BE2C (cell line): ENCODE measurements around the gene EPG5.

Experiments
- DNase-seq: peaks from one replicate; pipeline ENCODE4 v3.0.0-alpha.2; 2020
- H3K27me3 ChIP-seq: fragments of 250-450 bp; sonication (Bioruptor Pico); 2 replicates; pipeline ENCODE4 v1.5.1; 2020; ENCODE audit warnings: mild to moderate bottlenecking
- H3K36me3 ChIP-seq: fragments of 250-450 bp; sonication (Bioruptor Pico); 2 replicates; pipeline ENCODE4 v1.5.1; 2020; ENCODE audit warnings: mild to moderate bottlenecking
- H3K4me1 ChIP-seq: fragments of 250-450 bp; sonication (Bioruptor Pico); 2 replicates; pipeline ENCODE4 v1.5.1; 2020
- H3K4me3 ChIP-seq: 2 replicates; pipeline ENCODE4 v1.5.1; 2011; ENCODE audit warnings: low read depth, low read length
- H3K9me3 ChIP-seq: fragments of 250-450 bp; sonication (Bioruptor Pico); 2 replicates; pipeline ENCODE4 v1.5.1; 2020
- CTCF ChIP-seq: IDR thresholded peaks from 2 replicates; pipeline ENCODE4 v1.5.1; 2012; ENCODE audit warnings: mild to moderate bottlenecking, low read depth, low read length

The EPG5 gene

DNA sequence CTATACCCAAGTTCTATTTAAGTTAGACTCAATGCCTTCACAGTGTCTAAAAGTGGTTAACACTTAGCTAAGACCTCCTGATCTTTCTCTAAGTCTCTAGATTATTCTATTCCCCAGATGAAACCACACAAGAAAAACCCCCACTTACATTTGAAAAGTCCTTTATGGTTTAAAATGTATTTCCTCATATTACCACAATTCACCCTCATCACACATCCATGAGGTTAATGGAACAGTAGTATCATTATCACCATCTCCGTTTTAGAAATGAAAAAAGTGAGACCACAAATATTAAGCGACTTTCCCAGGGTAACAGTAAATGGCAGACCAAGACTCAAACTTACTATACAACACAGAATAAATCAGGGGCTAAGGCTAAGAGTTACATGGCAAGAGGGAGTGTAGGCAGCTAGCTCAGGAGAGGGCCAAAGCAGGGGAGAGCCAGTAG lies 28.6 kb downstream of the EPG5 start:
- no peak overlapping the region for H3K4me3 ChIP-seq
- DNase-seq = no peak
- H3K27me3 ChIP-seq = no peaks in the 10 kb centered on the region
- no peak for TF ChIP-seq CTCF
- H3K4me1 ChIP-seq = no peaks in the 10 kb centered on the region
- H3K9me3 ChIP-seq = no peaks in the 10 kb centered on the region
- H3K36me3 ChIP-seq = peaks cover 2% of the 10 kb centered on the region; the same call in 1 of the 2 replicates

DNA sequence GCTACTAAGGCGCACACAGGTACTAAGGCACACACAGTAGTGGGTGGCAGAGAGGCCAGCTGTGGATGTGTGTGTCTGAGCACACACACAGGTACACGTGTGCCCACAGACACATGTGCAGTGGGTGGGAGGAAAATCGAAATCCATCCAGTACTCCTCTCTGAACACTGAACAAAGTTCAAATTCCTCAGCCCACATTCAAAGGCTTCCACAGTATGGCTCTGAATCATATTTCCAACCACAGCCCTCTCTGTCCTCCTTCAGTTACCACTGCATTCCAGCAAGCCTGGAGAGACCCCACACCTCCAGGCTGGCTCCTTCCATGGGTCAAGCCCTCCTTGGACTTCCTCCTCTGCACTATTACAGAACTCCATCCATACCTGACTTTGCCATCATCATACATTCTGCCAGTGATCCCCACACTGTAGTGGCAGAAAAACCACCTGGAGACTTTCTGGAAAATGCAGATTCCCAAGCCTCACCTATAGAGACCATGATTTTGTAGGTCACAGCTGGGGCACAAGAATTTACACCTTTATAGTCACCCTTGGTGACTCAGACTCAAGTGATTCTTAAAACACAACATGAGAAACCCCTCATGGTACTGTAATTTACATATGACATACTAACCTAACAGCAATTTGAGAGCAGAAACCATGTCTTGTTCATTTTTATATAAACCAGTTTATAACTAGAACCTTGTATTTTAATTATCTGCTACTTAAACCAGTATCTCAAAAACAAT lies 31.4 kb downstream of the EPG5 start:
- Histone ChIP-seq H3K4me1 (no peaks in the 10 kb centered on the region), H3K36me3 (no peaks in the 10 kb centered on the region), H3K4me3 (no peak overlapping the region), H3K9me3 (no peaks in the 10 kb centered on the region), H3K27me3 (no peaks in the 10 kb centered on the region)
- DNase-seq = no peak
- no peak for TF ChIP-seq CTCF

- Histone ChIP-seq H3K4me1 (no peaks in the 10 kb centered on the region), H3K36me3 (no peaks in the 10 kb centered on the region), H3K4me3 (no peak overlapping the region), H3K9me3 (no peaks in the 10 kb centered on the region), H3K27me3 (no peaks in the 10 kb centered on the region)
- DNase-seq = no peak
- TF ChIP-seq CTCF = no peak
Observed at GRCh38 chr18:45932708-45933107, 34.4 kb downstream of the EPG5 start.

DNA sequence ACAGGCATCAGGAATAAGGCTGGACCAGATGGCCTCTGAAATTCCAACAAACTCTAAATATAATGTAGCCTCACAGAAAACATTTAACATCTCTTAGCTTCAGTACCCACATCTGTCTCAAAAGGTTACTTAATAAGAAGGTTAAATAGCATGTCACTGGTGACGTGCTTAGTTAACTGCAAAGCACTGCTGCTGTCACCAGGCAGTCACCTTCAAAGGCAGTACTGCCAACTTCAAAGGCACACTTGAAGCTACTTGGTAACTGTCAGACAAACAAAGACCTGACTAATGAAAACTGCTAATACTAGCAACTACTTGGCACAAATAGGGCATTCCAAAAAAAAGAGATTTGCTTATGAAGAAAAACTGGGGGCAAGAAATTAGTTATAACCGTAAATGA lies 36.2 kb downstream of the EPG5 start:
- no peaks in the 10 kb centered on the region for H3K36me3 ChIP-seq
- TF ChIP-seq CTCF = no peak
- no peak overlapping the region for H3K4me3 ChIP-seq
- no peak for DNase-seq
- H3K4me1 ChIP-seq = no peaks in the 10 kb centered on the region
- no peaks in the 10 kb centered on the region for H3K27me3 ChIP-seq
- no peaks in the 10 kb centered on the region for H3K9me3 ChIP-seq

DNA sequence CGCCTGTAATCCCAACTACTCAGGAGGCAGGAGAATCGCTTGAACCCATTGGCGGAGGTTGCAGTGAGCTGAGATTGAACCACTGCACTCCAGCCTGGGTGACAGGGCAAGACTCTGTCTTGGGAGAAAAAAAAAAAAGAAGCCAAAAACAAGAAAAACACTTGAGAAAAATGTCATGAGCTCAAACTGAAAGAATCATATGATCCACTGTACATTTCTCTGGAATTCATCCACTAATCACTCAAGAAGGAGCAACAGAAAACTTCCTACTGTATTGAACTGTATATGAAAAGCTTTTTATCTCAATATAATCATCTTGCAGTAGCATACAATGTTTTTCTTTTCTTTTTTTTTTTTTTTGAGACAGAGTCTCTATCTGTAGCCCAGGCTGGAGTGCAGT lies 40.4 kb downstream of the EPG5 start:
- H3K36me3 ChIP-seq = no peaks in the 10 kb centered on the region
- no peaks in the 10 kb centered on the region for H3K4me1 ChIP-seq
- no peak for TF ChIP-seq CTCF
- H3K9me3 ChIP-seq = no peaks in the 10 kb centered on the region
- no peak overlapping the region for H3K4me3 ChIP-seq
- no peak for DNase-seq
- H3K27me3 ChIP-seq = no peaks in the 10 kb centered on the region

DNA sequence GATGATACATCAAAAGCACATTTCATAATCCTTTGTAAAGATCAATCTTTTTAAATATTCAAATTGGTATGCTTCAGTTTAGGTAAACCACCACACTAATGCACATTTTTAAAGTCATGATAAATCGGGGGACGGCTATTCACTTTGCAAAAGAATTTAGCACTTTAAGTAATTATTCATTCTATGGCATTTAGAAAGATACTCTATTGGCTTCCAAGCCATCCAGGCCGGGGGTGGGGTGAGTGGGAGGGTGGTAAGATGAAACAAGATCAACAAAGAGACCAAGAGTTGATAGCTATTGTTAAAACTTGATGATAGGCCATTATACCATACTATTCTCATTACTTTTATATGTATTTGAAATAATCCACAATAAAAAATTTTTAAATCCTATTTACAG lies 41.0 kb downstream of the EPG5 start:
- H3K9me3 ChIP-seq = no peaks in the 10 kb centered on the region
- no peak for DNase-seq
- no peaks in the 10 kb centered on the region for H3K27me3 ChIP-seq
- no peak overlapping the region for H3K4me3 ChIP-seq
- H3K36me3 ChIP-seq = no peaks in the 10 kb centered on the region
- no peak for TF ChIP-seq CTCF
- H3K4me1 ChIP-seq = no peaks in the 10 kb centered on the region
